ENCODE results near the gene ZNF442. TPM values are rescaled to one million over a fixed set of nuclear protein-coding genes. Genes with fewer than 3 reads are reported as not detected.
"Not testable (repeated sequence)": the region's sequence is repeated elsewhere in the genome, so short reads cannot be mapped to it uniquely, and the experiment has no call there.

The ZNF442 gene
- total and polyA plus RNA-seq, 4 donors, result 1.1 to 7.2 (median 3.3) TPM

DNA sequence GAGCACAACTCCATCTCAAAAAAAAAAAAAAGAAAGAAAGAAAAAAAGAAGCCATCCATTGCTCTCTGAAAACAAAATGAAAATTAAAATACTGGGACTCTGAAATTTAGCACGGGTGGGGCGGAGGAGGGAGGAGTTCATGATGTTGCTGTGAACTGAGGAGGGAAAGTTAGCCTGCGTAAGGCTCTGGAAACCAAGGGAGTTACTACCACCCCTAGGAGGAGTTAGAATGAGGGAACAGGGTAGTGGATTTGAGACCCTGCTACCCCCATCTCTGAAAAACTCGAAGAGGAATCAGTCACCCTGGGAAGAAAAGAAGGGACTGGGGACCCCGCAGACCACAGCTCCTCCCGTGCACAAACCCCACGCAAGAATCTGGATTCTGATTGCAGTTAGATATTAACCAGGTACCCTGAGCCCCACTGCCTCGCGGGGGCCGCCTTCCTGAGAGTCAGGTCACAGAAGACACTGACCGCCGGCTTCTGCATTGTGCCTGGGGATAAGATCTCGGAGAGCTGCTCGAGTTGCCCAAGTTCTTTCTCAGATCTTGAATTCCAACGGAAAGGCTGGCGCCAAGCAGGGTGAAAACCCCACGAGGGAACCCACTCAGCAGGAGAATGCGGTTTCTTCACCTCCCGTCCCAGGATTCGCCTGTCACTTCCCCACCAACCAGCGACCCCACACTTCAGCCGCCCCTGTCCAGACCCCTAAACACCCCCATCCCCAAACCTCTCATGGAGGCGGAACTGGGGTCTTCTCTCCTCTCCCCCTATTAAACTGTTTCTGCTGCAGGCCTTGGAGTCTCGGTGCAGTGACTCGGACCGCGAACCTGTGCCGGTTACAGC, 870 bp downstream of the ZNF442 start:
- peak overlapping the region; percentile 87 to 92 for H3K27ac ChIP-seq (ENCODE audit: low read depth in 1 of 2, low read length in 1 of 2)
- peaks cover 0 to 2% (median 0%) of the 10 kb centered on the region in 4 donors for H3K9me3 ChIP-seq (ENCODE audit: control insufficient read depth in 4 of 4, insufficient read depth in 3 of 4, low read length in 3 of 4)
- ATAC-seq (ENCODE audit: insufficient read depth, low FRiP score) (no peak), DNase-seq (peak; percentile 14 to 71 (median 55))
- H3K36me3 ChIP-seq (ENCODE audit: control insufficient read depth in 4 of 4, insufficient read depth in 4 of 4, low read length in 4 of 4), result peaks cover 0 to 3% (median 0%) of the 10 kb centered on the region in 4 donors
- H3K4me1 ChIP-seq (ENCODE audit: control insufficient read depth in 5 of 5, insufficient read depth in 5 of 5, low read length in 5 of 5), result peaks cover 0 to 5% (median 3%) of the 10 kb centered on the region in 5 donors
- H3K4me3 ChIP-seq, result peak overlapping the region; percentile 70
- no peaks in the 10 kb centered on the region for H3K27me3 ChIP-seq (ENCODE audit: control insufficient read depth in 3 of 3, insufficient read depth in 3 of 3, low read length in 2 of 3)
- H3K9ac ChIP-seq (ENCODE audit: insufficient read depth in 1 of 2, low read length in 2 of 2), result peak overlapping the region; percentile 71 to 84
- WGBS, 2 donors, result 5 to 8% methylated on average over 28 of the region's 28 CpGs
- no peak for TF ChIP-seq CTCF (IDR thresholded peaks at IDR 0.05; ENCODE audit: control extremely low read depth, extremely low read depth)

DNA sequence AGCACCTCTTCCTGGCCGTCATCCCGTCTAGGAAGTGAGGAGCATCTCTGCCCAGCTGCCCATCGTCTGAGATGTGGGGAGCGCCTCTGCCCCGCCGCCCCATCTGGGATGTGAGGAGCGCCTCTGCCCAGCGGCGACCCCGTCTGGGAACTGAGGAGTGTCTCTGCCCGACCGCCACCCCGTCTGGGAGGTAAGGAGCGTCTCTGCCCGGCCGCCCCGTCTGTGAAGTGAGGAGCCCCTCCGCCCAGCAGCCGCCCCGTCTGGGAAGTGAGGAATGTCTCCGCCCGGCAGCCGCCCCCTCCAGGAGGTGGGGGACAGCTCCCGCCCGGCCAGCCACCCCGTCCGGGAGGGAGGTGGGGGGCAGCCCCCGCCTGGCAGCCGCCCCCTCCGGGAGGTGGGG, 3.2 kb downstream of the ZNF442 start:
- not testable (repeated sequence) for H3K27ac ChIP-seq (ENCODE audit: low read depth in 1 of 2, low read length in 1 of 2); H3K9me3 ChIP-seq (ENCODE audit: control insufficient read depth in 4 of 4, insufficient read depth in 3 of 4, low read length in 3 of 4); H3K4me3 ChIP-seq; H3K27me3 ChIP-seq (ENCODE audit: control insufficient read depth in 3 of 3, insufficient read depth in 3 of 3, low read length in 2 of 3); DNase-seq; H3K9ac ChIP-seq (ENCODE audit: insufficient read depth in 1 of 2, low read length in 2 of 2); H3K4me1 ChIP-seq (ENCODE audit: control insufficient read depth in 5 of 5, insufficient read depth in 5 of 5, low read length in 5 of 5); H3K36me3 ChIP-seq (ENCODE audit: control insufficient read depth in 4 of 4, insufficient read depth in 4 of 4, low read length in 4 of 4); ATAC-seq (ENCODE audit: insufficient read depth, low FRiP score)
- 93 to 97% methylated on average over 22 to 30 of the region's 30 CpGs for WGBS, 2 donors

DNA sequence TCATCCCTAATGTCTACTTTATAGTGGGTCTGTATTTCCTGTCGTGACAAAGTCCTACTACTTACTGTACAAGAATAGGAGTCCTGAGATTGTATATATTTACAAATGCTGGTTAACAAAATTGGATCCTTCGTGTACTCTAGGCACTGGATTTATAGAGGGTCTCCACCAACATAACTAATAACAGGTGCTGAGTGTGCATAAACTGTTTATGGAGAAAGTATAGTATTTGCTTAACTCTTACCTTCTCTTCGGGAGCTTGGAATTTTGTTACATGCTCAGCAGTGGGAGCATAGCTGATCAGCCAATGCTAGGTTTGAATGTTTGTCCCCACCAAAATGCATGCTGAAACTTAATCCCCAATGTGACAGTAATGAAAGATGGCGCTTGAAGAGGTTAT, 12.1 kb downstream of the ZNF442 start:
- Histone ChIP-seq H3K9ac (ENCODE audit: insufficient read depth in 1 of 2, low read length in 2 of 2) (no peak overlapping the region), H3K27ac (ENCODE audit: low read depth in 1 of 2, low read length in 1 of 2) (no peak overlapping the region), H3K27me3 (ENCODE audit: control insufficient read depth in 3 of 3, insufficient read depth in 3 of 3, low read length in 2 of 3) (no peaks in the 10 kb centered on the region), H3K4me3 (no peak overlapping the region), H3K4me1 (ENCODE audit: control insufficient read depth in 5 of 5, insufficient read depth in 5 of 5, low read length in 5 of 5) (no peaks in the 10 kb centered on the region), H3K36me3 (ENCODE audit: control insufficient read depth in 4 of 4, insufficient read depth in 4 of 4, low read length in 4 of 4) (peaks cover 3 to 43% (median 26%) of the 10 kb centered on the region in 4 donors), H3K9me3 (ENCODE audit: control insufficient read depth in 4 of 4, insufficient read depth in 3 of 4, low read length in 3 of 4) (peaks cover 17 to 46% (median 21%) of the 10 kb centered on the region in 4 donors)
- DNase-seq (no peak), ATAC-seq (ENCODE audit: insufficient read depth, low FRiP score) (no peak)
- TF ChIP-seq CTCF (IDR thresholded peaks at IDR 0.05; ENCODE audit: control extremely low read depth, extremely low read depth), result no peak
- 93 to 95% methylated on average over 4 of the region's 4 CpGs for WGBS, 2 donors

- Histone ChIP-seq H3K27me3 (ENCODE audit: control insufficient read depth in 3 of 3, insufficient read depth in 3 of 3, low read length in 2 of 3) (no peaks in the 10 kb centered on the region), H3K27ac (ENCODE audit: low read depth in 1 of 2, low read length in 1 of 2) (no peak overlapping the region), H3K4me1 (ENCODE audit: control insufficient read depth in 5 of 5, insufficient read depth in 5 of 5, low read length in 5 of 5) (no peaks in the 10 kb centered on the region), H3K9me3 (ENCODE audit: control insufficient read depth in 4 of 4, insufficient read depth in 3 of 4, low read length in 3 of 4) (peaks cover 15 to 55% (median 25%) of the 10 kb centered on the region in 4 donors), H3K9ac (ENCODE audit: insufficient read depth in 1 of 2, low read length in 2 of 2) (no peak overlapping the region), H3K36me3 (ENCODE audit: control insufficient read depth in 4 of 4, insufficient read depth in 4 of 4, low read length in 4 of 4) (peaks cover 3 to 43% (median 31%) of the 10 kb centered on the region in 4 donors), H3K4me3 (no peak overlapping the region)
- no peak for DNase-seq
- WGBS, 2 donors, result 97 to 98% methylated on average over 5 of the region's 5 CpGs
- TF ChIP-seq CTCF (IDR thresholded peaks at IDR 0.05; ENCODE audit: control extremely low read depth, extremely low read depth), result no peak
- ATAC-seq (ENCODE audit: insufficient read depth, low FRiP score), result no peak
Observed at GRCh38 chr19:12350890-12351197, 14.6 kb downstream of the ZNF442 start.

Data from lung (tissue), 12 donors.